Measurements from ENCODE around the gene CUEDC1. TPM values are rescaled to one million over a fixed set of nuclear protein-coding genes. Genes with fewer than 3 reads are reported as not detected.

CUEDC1 gene
- total and polyA plus RNA-seq, 2 of the 13 experiments (the other 11 are each of a cell fraction or from before 2014, with no cell fraction given): 7.4 to 12.9 TPM

- TF ChIP-seq MNT (IDR thresholded peaks at IDR 0.05) (peak; percentile 80), SP5 (CRISPR knock-in tag; IDR thresholded peaks at IDR 0.05; ENCODE audit: borderline replicate concordance, low read depth) (peak; percentile 50; the same call in 1 of the 2 replicates), ZBTB39 (CRISPR knock-in tag; IDR thresholded peaks at IDR 0.05) (peak; percentile 94; the same call in 1 of the 2 replicates), ZNF331 (CRISPR knock-in tag; IDR thresholded peaks at IDR 0.05) (peak; percentile 99), HIVEP1 (CRISPR knock-in tag; IDR thresholded peaks at IDR 0.05) (peak; percentile 96), ZMYM3 (CRISPR knock-in tag; IDR thresholded peaks at IDR 0.05) (peak; percentile 90), ZHX2 (IDR thresholded peaks at IDR 0.05; ENCODE audit: low read depth) (peak; percentile 93), ZHX2 (CRISPR knock-in tag; IDR thresholded peaks at IDR 0.05; ENCODE audit: borderline replicate concordance) (no peak), ZBTB1 (CRISPR knock-in tag; IDR thresholded peaks at IDR 0.05; ENCODE audit: borderline replicate concordance) (no peak), ZNF660 (CRISPR knock-in tag; IDR thresholded peaks at IDR 0.05; ENCODE audit: borderline replicate concordance, low read depth) (peak; percentile 3; the same call in 1 of the 2 replicates), JUNB (CRISPR knock-in tag; IDR thresholded peaks at IDR 0.05; ENCODE audit: borderline replicate concordance) (peak; percentile 57; the same call in 1 of the 2 replicates), TBL1XR1 (IDR thresholded peaks at IDR 0.05; ENCODE audit: borderline replicate concordance, low read length, partially characterized antibody) (peak; percentile 85), PRMT3 (CRISPR knock-in tag; IDR thresholded peaks at IDR 0.05; ENCODE audit: borderline replicate concordance, low read depth) (no peak; the same call in 1 of the 2 replicates), YEATS4 (CRISPR knock-in tag; IDR thresholded peaks at IDR 0.05; ENCODE audit: borderline replicate concordance) (peak; percentile 94), RNF2 (conservative IDR thresholded peaks at IDR 0.05; ENCODE audit: low read depth) (no peak; the same call in none of the 2 replicates), EHMT2 (IDR thresholded peaks at IDR 0.05; ENCODE audit: borderline replicate concordance, low read depth, low read length) (no peak), ZFX (CRISPR knock-in tag; IDR thresholded peaks at IDR 0.05; ENCODE audit: low read depth) (peak; percentile 96)
Observed at GRCh38 chr17:57849874-57850754, 105.1 kb downstream of the CUEDC1 start, which contains the start of gene MRPS23 (continued).

All from HepG2 (cell line).